HEK293 (cell line): ENCODE results near the gene TTL.

Experiments
- GLI2 ChIP-seq: fragments of 450-650 bp; formaldehyde crosslinking; IDR thresholded peaks from 2 replicates; pipeline ENCODE4; 2017; ENCODE audit warnings: missing biosample characterization, missing genetic modification characterization, low read depth, borderline replicate concordance
- HOXD13 ChIP-seq: sonication (generic); formaldehyde crosslinking; IDR thresholded peaks from 2 replicates; pipeline ENCODE4 v1.8.0; 2022; ENCODE audit warnings: missing genetic modification reagents, borderline replicate concordance
- KLF1 ChIP-seq: fragments of 450-650 bp; formaldehyde crosslinking; IDR thresholded peaks from 2 replicates; pipeline ENCODE4 v1.5.1; 2016; ENCODE audit warnings: missing biosample characterization, missing genetic modification characterization
- KLF7 ChIP-seq: fragments of 450-650 bp; formaldehyde crosslinking; IDR thresholded peaks from 2 replicates; pipeline ENCODE4 v1.5.1; 2016; ENCODE audit warnings: missing biosample characterization, missing genetic modification characterization, borderline replicate concordance
- MYNN ChIP-seq: fragments of 450-650 bp; formaldehyde crosslinking; IDR thresholded peaks from 2 replicates; pipeline ENCODE4 v1.5.1; 2016; ENCODE audit warnings: missing biosample characterization, missing genetic modification characterization, borderline replicate concordance
- TCF7L2 ChIP-seq: IDR thresholded peaks from 2 replicates; pipeline ENCODE4 v1.6.1; 2011; ENCODE audit warnings: low read depth, mild to moderate bottlenecking, inconsistent platforms, low read length, moderate library complexity, borderline replicate concordance
- WT1 ChIP-seq: fragments of 450-650 bp; formaldehyde crosslinking; IDR thresholded peaks from 2 replicates; pipeline ENCODE4 v1.5.1; 2016; ENCODE audit warnings: missing biosample characterization, missing genetic modification characterization
- YY2 ChIP-seq: fragments of 450-650 bp; formaldehyde crosslinking; IDR thresholded peaks from 2 replicates; pipeline ENCODE4 v1.5.1; 2016; ENCODE audit warnings: missing biosample characterization, missing genetic modification characterization
- ZBTB11 ChIP-seq: fragments of 450-650 bp; formaldehyde crosslinking; conservative IDR thresholded peaks from 2 replicates; pipeline ENCODE4 v1.5.1; 2016; ENCODE audit warnings: low read depth, missing biosample characterization, missing genetic modification characterization
- ZBTB21 ChIP-seq: fragments of 450-650 bp; formaldehyde crosslinking; IDR thresholded peaks from 2 replicates; pipeline ENCODE4 v1.5.1; 2017; ENCODE audit warnings: missing biosample characterization, missing genetic modification characterization
- ZBTB7A ChIP-seq: fragments of 450-650 bp; formaldehyde crosslinking; IDR thresholded peaks from 2 replicates; pipeline ENCODE4 v1.5.1; 2016; ENCODE audit warnings: low read depth, missing biosample characterization, missing genetic modification characterization
- ZFHX2 ChIP-seq: fragments of 450-650 bp; formaldehyde crosslinking; conservative IDR thresholded peaks from 2 replicates; pipeline ENCODE4 v1.5.1; 2016; ENCODE audit warnings: missing biosample characterization, missing genetic modification characterization
- ZFP3 ChIP-seq: fragments of 450-650 bp; formaldehyde crosslinking; IDR thresholded peaks from 2 replicates; pipeline ENCODE4 v1.5.1; 2016; ENCODE audit warnings: low read depth, missing biosample characterization, missing genetic modification characterization
- ZFP41 ChIP-seq: fragments of 450-650 bp; formaldehyde crosslinking; IDR thresholded peaks from 2 replicates; pipeline ENCODE4 v1.5.1; 2016; ENCODE audit warnings: missing biosample characterization, missing genetic modification characterization, borderline replicate concordance
- ZFP69B ChIP-seq: fragments of 450-650 bp; formaldehyde crosslinking; IDR thresholded peaks from 2 replicates; pipeline ENCODE4 v1.5.1; 2016; ENCODE audit warnings: missing biosample characterization, missing genetic modification characterization
- ZNF112 ChIP-seq: fragments of 450-650 bp; formaldehyde crosslinking; IDR thresholded peaks from 2 replicates; pipeline ENCODE4 v1.5.0; 2017; ENCODE audit warnings: missing biosample characterization, missing genetic modification characterization
- ZNF2 ChIP-seq: fragments of 450-650 bp; formaldehyde crosslinking; IDR thresholded peaks from 2 replicates; pipeline ENCODE4 v1.5.1; 2016; ENCODE audit warnings: missing biosample characterization, missing genetic modification characterization
- ZNF266 ChIP-seq: fragments of 450-650 bp; formaldehyde crosslinking; IDR thresholded peaks from 2 replicates; pipeline ENCODE4 v1.5.1; 2016; ENCODE audit warnings: missing biosample characterization, missing genetic modification characterization, low read depth
- ZNF280D ChIP-seq: fragments of 450-650 bp; formaldehyde crosslinking; IDR thresholded peaks from 2 replicates; pipeline ENCODE4 v1.5.1; 2016; ENCODE audit warnings: missing biosample characterization, missing genetic modification characterization
- ZNF311 ChIP-seq: fragments of 450-650 bp; formaldehyde crosslinking; IDR thresholded peaks from 2 replicates; pipeline ENCODE4 v1.5.1; 2017; ENCODE audit warnings: missing biosample characterization, missing genetic modification characterization, borderline replicate concordance
- ZNF335 ChIP-seq: fragments of 450-650 bp; formaldehyde crosslinking; conservative IDR thresholded peaks from 2 replicates; pipeline ENCODE4 v1.5.1; 2016; ENCODE audit warnings: missing biosample characterization, missing genetic modification characterization
- ZNF366 ChIP-seq: fragments of 450-650 bp; formaldehyde crosslinking; conservative IDR thresholded peaks from 2 replicates; pipeline ENCODE4 v1.5.1; 2016; ENCODE audit warnings: missing biosample characterization, missing genetic modification characterization
- ZNF449 ChIP-seq: fragments of 450-650 bp; formaldehyde crosslinking; IDR thresholded peaks from 2 replicates; pipeline ENCODE4 v1.5.1; 2017; ENCODE audit warnings: missing biosample characterization, mild to moderate bottlenecking, missing genetic modification characterization, moderate library complexity
- ZNF48 ChIP-seq: fragments of 450-650 bp; formaldehyde crosslinking; IDR thresholded peaks from 2 replicates; pipeline ENCODE4 v1.5.1; 2016; ENCODE audit warnings: missing biosample characterization, missing genetic modification characterization
- ZNF514 ChIP-seq: fragments of 450-650 bp; formaldehyde crosslinking; IDR thresholded peaks from 2 replicates; pipeline ENCODE4 v1.5.1; 2016; ENCODE audit warnings: missing biosample characterization, missing genetic modification characterization
- ZNF629 ChIP-seq: fragments of 450-650 bp; formaldehyde crosslinking; IDR thresholded peaks from 2 replicates; pipeline ENCODE4 v1.5.1; 2017; ENCODE audit warnings: missing biosample characterization, missing genetic modification characterization
- ZNF660 ChIP-seq: fragments of 450-650 bp; IDR thresholded peaks from 2 replicates; pipeline ENCODE4 v1.5.1; 2018; ENCODE audit warnings: missing biosample characterization, mild to moderate bottlenecking, missing genetic modification characterization
- ZNF701 ChIP-seq: fragments of 450-650 bp; formaldehyde crosslinking; IDR thresholded peaks from 2 replicates; pipeline ENCODE4 v1.5.1; 2016; ENCODE audit warnings: missing biosample characterization, missing genetic modification characterization
- ZNF768 ChIP-seq: fragments of 450-650 bp; formaldehyde crosslinking; IDR thresholded peaks from 2 replicates; pipeline ENCODE4 v1.5.1; 2018; ENCODE audit warnings: missing biosample characterization, mild to moderate bottlenecking, missing genetic modification characterization
- TF ChIP-seq, protein P1 (sequence below): fragments of 450-650 bp; formaldehyde crosslinking; IDR thresholded peaks from 2 replicates; pipeline ENCODE4 v1.5.1; 2017; ENCODE audit warnings: missing biosample characterization, missing genetic modification characterization

The TTL gene

GRCh38 chr2:112542123-112542983 lies 60.4 kb downstream of the TTL start, which contains the start of gene POLR1B (continued):
- TF ChIP-seq ZBTB7A (no peak), ZNF335 (tag by site-specific recombination) (peak; percentile 95), ZNF514 (tag by site-specific recombination) (no peak), ZBTB21 (tag by site-specific recombination) (no peak), ZFHX2 (tag by site-specific recombination) (no peak), ZNF701 (tag by site-specific recombination) (no peak), ZNF266 (tag by site-specific recombination) (no peak), HOXD13 (CRISPR knock-in tag) (no peak), ZBTB11 (tag by site-specific recombination) (peak; percentile 98), YY2 (tag by site-specific recombination) (0 out of 2 replicates have a peak, but pooled peaks have one; percentile 21), ZFP41 (tag by site-specific recombination) (no peak), ZNF48 (tag by site-specific recombination) (no peak), KLF1 (peak; percentile 44), TCF7L2 (no peak), ZNF660 (0 out of 2 replicates have a peak, but pooled peaks have one; percentile 6), KLF7 (peak; percentile 54; the same call in 1 of the 2 replicates), GLI2 (tag by site-specific recombination) (no peak), ZNF112 (no peak), WT1 (tag by site-specific recombination) (peak; percentile 40; the same call in 1 of the 2 replicates), ZFP3 (tag by site-specific recombination) (no peak), ZNF768 (tag by site-specific recombination) (no peak; the same call in 1 of the 2 replicates), ZNF311 (tag by site-specific recombination) (no peak), ZNF280D (no peak), ZNF629 (tag by site-specific recombination) (peak; percentile 38; the same call in 1 of the 2 replicates), ZNF366 (tag by site-specific recombination) (no peak), ZNF2 (tag by site-specific recombination) (no peak), ZFP69B (tag by site-specific recombination) (no peak), MYNN (tag by site-specific recombination) (no peak), ZNF449 (tag by site-specific recombination) (no peak)
- TF ChIP-seq, protein P1, sequence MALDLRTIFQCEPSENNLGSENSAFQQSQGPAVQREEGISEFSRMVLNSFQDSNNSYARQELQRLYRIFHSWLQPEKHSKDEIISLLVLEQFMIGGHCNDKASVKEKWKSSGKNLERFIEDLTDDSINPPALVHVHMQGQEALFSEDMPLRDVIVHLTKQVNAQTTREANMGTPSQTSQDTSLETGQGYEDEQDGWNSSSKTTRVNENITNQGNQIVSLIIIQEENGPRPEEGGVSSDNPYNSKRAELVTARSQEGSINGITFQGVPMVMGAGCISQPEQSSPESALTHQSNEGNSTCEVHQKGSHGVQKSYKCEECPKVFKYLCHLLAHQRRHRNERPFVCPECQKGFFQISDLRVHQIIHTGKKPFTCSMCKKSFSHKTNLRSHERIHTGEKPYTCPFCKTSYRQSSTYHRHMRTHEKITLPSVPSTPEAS (tag by site-specific recombination), result no peak
